Calu3 (cell line): Measurements from ENCODE around the gene ZNF597. TPM values are rescaled to one million over a fixed set of nuclear protein-coding genes. Genes with fewer than 3 reads are reported as not detected.

ENCODE experiments used
- BruUV-seq: library from RNA; stranded (reverse); fragments of 400-500 nt; replicated peaks from 2 replicates; lab custom pipeline; 2021; lab: Mats Ljungman, UMichigan
- CTCF ChIA-PET: fragments of 300-600 bp; sonication (Branson Sonifier 250); formaldehyde crosslinking; loops from one replicate; lab custom pipeline; 2022; ENCODE audit warnings: antibody characterized with exemption; lab: Charles Lee
- DNase-seq: peaks from one replicate; pipeline ENCODE4 v3.0.0; 2022
- H3K27ac Mint-ChIP-seq: one replicate; pipeline ENCODE4 v1.8.0; 2022; ENCODE audit warnings: mixed read lengths; ENCODE audit not compliant: unreplicated experiment
- H3K27me3 Mint-ChIP-seq: one replicate; pipeline ENCODE4 v1.8.0; 2022; ENCODE audit warnings: mixed read lengths; ENCODE audit not compliant: unreplicated experiment
- H3K36me3 Mint-ChIP-seq: one replicate; pipeline ENCODE4 v1.8.0; 2022; ENCODE audit warnings: mild to moderate bottlenecking, moderate library complexity, mixed read lengths; ENCODE audit not compliant: insufficient read depth, unreplicated experiment
- H3K4me1 Mint-ChIP-seq: one replicate; pipeline ENCODE4 v1.8.0; 2022; ENCODE audit warnings: mild to moderate bottlenecking, low read depth, mixed read lengths; ENCODE audit not compliant: unreplicated experiment
- H3K4me3 Mint-ChIP-seq: one replicate; pipeline ENCODE4 v1.8.0; 2022; ENCODE audit warnings: mild to moderate bottlenecking, low read depth, moderate library complexity, mixed read lengths; ENCODE audit not compliant: unreplicated experiment
- H3K9me3 Mint-ChIP-seq: one replicate; pipeline ENCODE4 v1.8.0; 2022; ENCODE audit warnings: low read depth, mixed read lengths; ENCODE audit not compliant: unreplicated experiment
- intact Hi-C: fragments of 100-400 bp; cut with micrococcal nuclease; formaldehyde crosslinking; loops from one replicate; pipeline ENCODE4 v1.10.0; 2022; ENCODE audit not compliant: unreplicated experiment
- total RNA-seq: library from RNA; stranded (reverse); gene quantifications from 2 replicates; pipeline ENCODE4 v1.2.3, GENCODE V29; 2022
- TF ChIP-seq, protein P1 (sequence below): fragments of 200-600 bp; IDR thresholded peaks from one replicate; pipeline ENCODE4 v1.8.0; 2022; ENCODE audit warnings: antibody characterized with exemption; ENCODE audit not compliant: unreplicated experiment

ZNF597 gene
- total RNA-seq, 1 experiment from 2014 or later: 2.7 TPM

DNA sequence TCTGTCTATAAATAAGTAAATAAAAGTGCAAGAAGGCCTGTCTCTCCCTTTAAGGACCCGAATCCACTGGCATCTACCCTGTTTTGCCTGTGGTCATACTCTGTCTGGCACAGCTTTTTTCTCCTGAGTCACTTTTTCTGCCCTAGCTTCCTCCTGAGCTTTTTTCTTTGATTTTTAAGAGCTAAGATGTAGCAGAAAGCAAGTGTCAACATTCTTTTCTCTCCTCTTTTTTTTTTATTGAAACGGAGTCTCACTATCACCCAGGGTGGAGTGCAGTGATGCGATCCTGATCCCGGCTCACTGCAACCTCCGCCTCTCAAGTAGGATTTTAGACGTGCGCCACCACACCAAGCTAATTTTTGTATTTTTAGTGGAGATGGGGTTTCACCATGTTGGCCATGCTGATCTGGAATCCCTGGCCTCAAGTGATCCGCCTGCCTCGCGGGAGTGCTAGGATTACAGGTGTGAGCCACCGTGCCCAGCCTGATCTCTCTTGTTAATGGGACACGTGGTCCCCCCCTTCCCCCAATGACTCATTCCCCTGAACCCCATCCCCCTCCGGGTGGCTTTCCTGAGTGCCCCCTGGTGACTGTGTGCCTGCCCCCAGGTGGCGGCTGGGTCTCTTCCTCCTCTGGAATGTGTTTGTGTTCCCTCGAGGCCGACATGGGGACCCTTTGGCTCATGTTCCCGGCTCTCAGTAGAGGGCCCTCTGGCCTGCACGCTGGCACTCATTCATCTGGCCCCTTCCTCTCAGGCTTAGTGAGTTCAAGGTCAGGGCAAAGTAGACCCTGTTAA is 37.8 kb upstream of the ZNF597 start:
- TF ChIP-seq, protein P1, sequence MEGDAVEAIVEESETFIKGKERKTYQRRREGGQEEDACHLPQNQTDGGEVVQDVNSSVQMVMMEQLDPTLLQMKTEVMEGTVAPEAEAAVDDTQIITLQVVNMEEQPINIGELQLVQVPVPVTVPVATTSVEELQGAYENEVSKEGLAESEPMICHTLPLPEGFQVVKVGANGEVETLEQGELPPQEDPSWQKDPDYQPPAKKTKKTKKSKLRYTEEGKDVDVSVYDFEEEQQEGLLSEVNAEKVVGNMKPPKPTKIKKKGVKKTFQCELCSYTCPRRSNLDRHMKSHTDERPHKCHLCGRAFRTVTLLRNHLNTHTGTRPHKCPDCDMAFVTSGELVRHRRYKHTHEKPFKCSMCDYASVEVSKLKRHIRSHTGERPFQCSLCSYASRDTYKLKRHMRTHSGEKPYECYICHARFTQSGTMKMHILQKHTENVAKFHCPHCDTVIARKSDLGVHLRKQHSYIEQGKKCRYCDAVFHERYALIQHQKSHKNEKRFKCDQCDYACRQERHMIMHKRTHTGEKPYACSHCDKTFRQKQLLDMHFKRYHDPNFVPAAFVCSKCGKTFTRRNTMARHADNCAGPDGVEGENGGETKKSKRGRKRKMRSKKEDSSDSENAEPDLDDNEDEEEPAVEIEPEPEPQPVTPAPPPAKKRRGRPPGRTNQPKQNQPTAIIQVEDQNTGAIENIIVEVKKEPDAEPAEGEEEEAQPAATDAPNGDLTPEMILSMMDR: no peak
- DNase-seq: no peak
- no peaks in the 10 kb centered on the region for H3K27me3 Mint-ChIP-seq
- BruUV-seq: no TSS peak
- no peak overlapping the region for H3K4me3 Mint-ChIP-seq
- H3K27ac Mint-ChIP-seq: no peak overlapping the region
- H3K4me1 Mint-ChIP-seq: no peaks in the 10 kb centered on the region
- no peaks in the 10 kb centered on the region for H3K9me3 Mint-ChIP-seq
- peaks cover 56% of the 10 kb centered on the region for H3K36me3 Mint-ChIP-seq
- CTCF ChIA-PET: no interaction called here
- intact Hi-C loops: no loop called here

DNA sequence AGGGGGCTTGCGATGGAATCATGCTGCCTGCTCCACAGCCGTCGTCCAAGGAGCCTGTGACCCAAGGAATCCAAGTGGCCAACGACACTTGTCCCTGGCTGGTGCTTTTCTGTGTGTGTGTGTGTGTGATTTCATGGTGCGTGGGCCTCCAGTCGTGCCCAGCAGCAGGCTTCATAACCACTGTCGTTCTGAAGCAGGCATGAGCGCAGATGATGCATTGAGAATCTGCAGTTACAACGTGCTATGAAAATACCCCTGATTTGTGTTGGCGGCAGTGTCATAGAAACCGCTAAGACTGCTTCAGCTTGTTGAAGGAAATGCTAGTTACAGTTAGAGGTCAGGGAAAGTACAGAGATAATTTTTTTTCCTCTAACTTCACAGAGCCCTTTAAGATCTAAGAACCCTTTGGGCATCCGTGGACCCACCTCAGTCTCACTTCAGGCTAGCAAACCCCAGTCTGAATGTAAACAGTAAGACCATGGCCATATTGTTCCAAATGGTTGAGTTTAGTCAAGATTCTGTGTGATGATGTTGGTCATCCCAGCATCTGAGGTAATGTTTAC is 36.4 kb upstream of the ZNF597 start:
- no peaks in the 10 kb centered on the region for H3K4me1 Mint-ChIP-seq
- no peak overlapping the region for H3K27ac Mint-ChIP-seq
- TF ChIP-seq, protein P1: no peak
- no peak for DNase-seq
- no TSS peak for BruUV-seq
- intact Hi-C loops: no loop called here
- CTCF ChIA-PET: interaction anchor here (0.7 kb wide), 1 partner anchor 83 kb away, joined by 4 read pairs; no protein-coding TSS in a partner anchor
- H3K36me3 Mint-ChIP-seq: peaks cover 59% of the 10 kb centered on the region
- H3K4me3 Mint-ChIP-seq: no peak overlapping the region
- H3K27me3 Mint-ChIP-seq: no peaks in the 10 kb centered on the region
- H3K9me3 Mint-ChIP-seq: no peaks in the 10 kb centered on the region

DNA sequence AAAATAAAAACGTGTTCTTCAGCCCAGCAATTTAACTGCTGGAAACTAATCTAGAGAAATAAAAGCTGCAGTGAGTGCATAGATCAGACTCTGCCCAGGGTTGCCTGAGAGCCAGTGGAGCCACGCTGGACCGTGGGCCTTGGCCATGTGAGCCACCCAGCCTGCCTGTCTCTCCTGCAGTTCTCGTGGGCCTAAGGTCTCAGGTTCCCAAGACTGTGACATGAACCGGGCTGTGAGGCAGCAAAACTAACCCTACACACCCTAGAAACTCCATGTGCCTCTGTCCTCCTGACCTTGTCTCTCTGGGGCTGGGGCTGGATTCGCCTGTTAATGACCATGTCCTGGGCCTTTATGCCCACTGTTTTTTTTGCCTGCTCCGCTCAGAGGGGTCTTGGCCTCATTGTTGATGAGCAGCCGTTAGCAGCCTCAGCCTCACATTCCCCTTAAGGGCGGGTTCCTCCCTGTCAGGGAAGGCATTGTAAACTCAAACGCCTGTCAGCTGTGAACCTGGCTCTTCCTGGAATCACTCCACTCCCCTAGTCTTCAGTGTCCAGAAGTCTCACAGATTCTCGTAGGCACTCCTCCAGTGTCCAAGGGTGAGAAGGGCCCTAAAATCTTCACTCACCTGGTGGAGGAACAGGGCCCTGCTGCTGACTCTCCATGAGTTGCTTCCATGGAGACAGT is 35.1 kb upstream of the ZNF597 start:
- no peaks in the 10 kb centered on the region for H3K27me3 Mint-ChIP-seq
- no TSS peak for BruUV-seq
- H3K9me3 Mint-ChIP-seq: no peaks in the 10 kb centered on the region
- H3K27ac Mint-ChIP-seq: no peak overlapping the region
- CTCF ChIA-PET: no interaction called here
- peaks cover 59% of the 10 kb centered on the region for H3K36me3 Mint-ChIP-seq
- no peak overlapping the region for H3K4me3 Mint-ChIP-seq
- TF ChIP-seq, protein P1: no peak
- H3K4me1 Mint-ChIP-seq: no peaks in the 10 kb centered on the region
- intact Hi-C loops: no loop called here
- no peak for DNase-seq

DNA sequence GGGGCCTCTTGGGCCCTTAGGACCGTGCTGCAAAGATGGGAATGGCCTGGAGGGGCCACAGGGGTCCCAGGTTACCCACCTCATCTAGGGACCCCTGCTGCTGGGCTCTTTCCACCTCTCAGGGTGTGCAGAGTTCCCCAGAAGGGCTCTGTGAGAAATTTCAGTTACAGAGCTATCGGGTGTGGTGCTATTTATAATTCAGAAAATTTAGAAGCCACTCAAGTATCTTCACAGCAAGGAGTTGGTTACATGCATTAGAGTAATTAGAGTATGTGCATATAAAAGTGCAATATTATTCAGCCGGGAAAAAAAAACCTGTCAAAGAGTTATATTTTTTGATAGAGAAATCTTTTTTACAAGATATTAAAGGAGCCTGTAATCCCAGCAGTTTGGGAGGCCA is 33.1 kb upstream of the ZNF597 start:
- no peaks in the 10 kb centered on the region for H3K27me3 Mint-ChIP-seq
- intact Hi-C loops: no loop called here
- H3K4me1 Mint-ChIP-seq: no peaks in the 10 kb centered on the region
- no TSS peak for BruUV-seq
- DNase-seq: no peak
- TF ChIP-seq, protein P1: no peak
- H3K4me3 Mint-ChIP-seq: no peak overlapping the region
- peaks cover 56% of the 10 kb centered on the region for H3K36me3 Mint-ChIP-seq
- H3K9me3 Mint-ChIP-seq: no peaks in the 10 kb centered on the region
- CTCF ChIA-PET: no interaction called here
- H3K27ac Mint-ChIP-seq: no peak overlapping the region
